Pancreas (tissue), 10 donors: ENCODE data around the gene CCDC196. TPM values are rescaled to one million over a fixed set of nuclear protein-coding genes. Genes with fewer than 3 reads are reported as not detected.
A peak's percentile ranks its signal among the peaks of the same experiment; 100 is the strongest.

Experiments
- ATAC-seq, 4 donors: fragments of 200-7000 bp; cut with Tn5 transposase; one replicate each; pipeline versions ENCODE4 v1.8.0 to v1.9.1; 2020; ENCODE audit warnings: mild to moderate bottlenecking in 4 of 4, moderate library complexity in 4 of 4
- DNase-seq, 6 donors: peaks; one replicate each; pipeline ENCODE4 v3.0.0-alpha.2; 2020
- FAIRE-seq: peaks from 2 replicates; lab custom pipeline; 2012; peaks lifted over from hg19 to GRCh38; lab: Jason Lieb, UNC
- H3K27ac ChIP-seq, 4 donors: fragments of 200-600 bp; sonication (generic); 1 replicate in 3 of 4; 2 replicates in 1 of 4; pipeline versions ENCODE4 v1.5.0 to v1.8.0; 2020
- H3K27me3 ChIP-seq, 4 donors: fragments of 200-600 bp; one replicate each; pipeline ENCODE4 v1.8.0; 2021
- H3K36me3 ChIP-seq, 3 donors: fragments of 200-600 bp; sonication (generic) in 1 of 3; one replicate each; pipeline versions ENCODE4 v1.5.0 to v1.8.0; 2020 to 2021
- H3K4me1 ChIP-seq, 3 donors: fragments of 200-600 bp; one replicate each; pipeline ENCODE4 v1.8.0; 2021
- H3K4me3 ChIP-seq, 4 donors: fragments of 200-600 bp; sonication (generic) in 2 of 4; one replicate each; pipeline versions ENCODE4 v1.5.0 to v1.8.0; 2020 to 2021
- H3K9me3 ChIP-seq, 4 donors: fragments of 200-600 bp; one replicate each; pipeline ENCODE4 v1.8.0; 2021
- CTCF ChIP-seq, 4 donors: fragments of 200-600 bp; sonication (generic) in 3 of 4; IDR thresholded peaks; one replicate each; pipeline versions ENCODE4 v1.5.0 to v1.8.0; 2021; ENCODE audit warnings: antibody characterized with exemption in 4 of 4
- WGBS, 2 donors: extraction: QIAGEN DNeasy Blood & Tissue Kit; methylation state at CpG; one replicate each; pipeline ENCODE4 v1.1.7; 2013; 5-methylcytosine and 5-hydroxymethylcytosine counted together
- intact Hi-C, 3 donors: fragments of 100-400 bp; cut with DNase I; formaldehyde crosslinking; loops; one replicate each; pipeline versions ENCODE4 v1.11.1 to v1.14.2; 2022
- polyA plus RNA-seq, 2 donors: library from polyadenylated mRNA; stranded (reverse); fragments of 200-250 nt; gene quantifications; one replicate each; pipeline ENCODE4 v1.2.3, GENCODE V29; 2013
- total RNA-seq, 6 donors: library from RNA; stranded (reverse); fragmentation: NEBNext Ultra II Directional in 4 of 6; extraction: Animal tissue kit (Norgen Biotek cat#: 25700) in 4 of 6; gene quantifications; one replicate each; pipeline versions ENCODE4 v1.2.1 to v1.2.4, GENCODE V29; 2021 to 2023
- donor health status: healthy with polysubstance abuse.
- donor health status: DM: no; HTN: no; CAD: no; lungs with moderate emphysema.
- donor health status: DM: no; HTN: no; CAD: no.
- donor health status: control.
- donor health status: control.
- donor health status: Bipolar disorder and iron deficiency.
- donor health status: DM: yes; HTN: yes; CAD: no.
- donor health status: DM: no; HTN: no; CAD: no.
- donor health status: DM: no; HTN: no; CAD: no.
- donor health status: DM: yes; HTN: yes; CAD: no.

CCDC196 gene
- total and polyA plus RNA-seq, 8 donors = 0.43 to 6.6 (median 1.4) TPM; not detected in 2

- no peak for TF ChIP-seq CTCF (IDR thresholded peaks at IDR 0.05)
- Histone ChIP-seq H3K4me1 (peaks cover 5 to 23% (median 15%) of the 10 kb centered on the region in 3 donors), H3K27ac (peak overlapping the region; percentile 78 to 96 (median 89)), H3K27me3 (no peaks in the 10 kb centered on the region), H3K9me3 (no peaks in the 10 kb centered on the region), H3K36me3 (no peaks in the 10 kb centered on the region), H3K4me3 (peak overlapping the region; percentile 86 to 97 (median 92))
- WGBS, 2 donors = 0 to 1% methylated on average over 45 to 57 of the region's 57 CpGs
- DNase-seq (peak; percentile 30 to 83 (median 59)), FAIRE-seq (no peak), ATAC-seq (peak; percentile 14 to 33 (median 26))
- intact Hi-C loops = no loop called here
Observed at GRCh38 chr14:66508846-66509621, 22.9 kb downstream of the CCDC196 start.

GRCh38 chr14:66509874-66510273, 23.7 kb downstream of the CCDC196 start:
- FAIRE-seq (no peak), DNase-seq (no peak), ATAC-seq (no peak)
- WGBS, 2 donors = 29 to 42% methylated on average over 4 of the region's 4 CpGs
- intact Hi-C loops = no loop called here
- peak overlapping the region in 3 of 4 donors; percentile 90 to 97 (median 94) for H3K4me3 ChIP-seq
- H3K27me3 ChIP-seq = no peaks in the 10 kb centered on the region
- peaks cover 5 to 20% (median 15%) of the 10 kb centered on the region in 3 donors for H3K4me1 ChIP-seq
- no peak overlapping the region for H3K27ac ChIP-seq
- H3K36me3 ChIP-seq = no peaks in the 10 kb centered on the region
- no peaks in the 10 kb centered on the region for H3K9me3 ChIP-seq
- no peak for TF ChIP-seq CTCF (IDR thresholded peaks at IDR 0.05)

- Histone ChIP-seq H3K36me3 (no peaks in the 10 kb centered on the region), H3K4me1 (peaks cover 5 to 20% (median 15%) of the 10 kb centered on the region in 3 donors), H3K27ac (no peak overlapping the region), H3K9me3 (no peaks in the 10 kb centered on the region), H3K27me3 (no peaks in the 10 kb centered on the region), H3K4me3 (no peak overlapping the region)
- no peak for ATAC-seq
- intact Hi-C loops = no loop called here
- FAIRE-seq = peak; percentile 72
- WGBS, 2 donors = 81 to 90% methylated on average over 1 of the region's 1 CpG
- no peak for TF ChIP-seq CTCF (IDR thresholded peaks at IDR 0.05)
- DNase-seq = no peak
Observed at GRCh38 chr14:66511849-66512248, 25.7 kb downstream of the CCDC196 start.

GRCh38 chr14:66514213-66514612, 28.0 kb downstream of the CCDC196 start:
- no peak for TF ChIP-seq CTCF (IDR thresholded peaks at IDR 0.05)
- WGBS, 2 donors = 89 to 94% methylated on average over 2 of the region's 2 CpGs
- intact Hi-C loops = no loop called here
- H3K4me3 ChIP-seq = no peak overlapping the region
- no peaks in the 10 kb centered on the region for H3K9me3 ChIP-seq
- FAIRE-seq = no peak
- H3K27ac ChIP-seq = no peak overlapping the region
- no peaks in the 10 kb centered on the region for H3K27me3 ChIP-seq
- DNase-seq = no peak
- no peak for ATAC-seq
- H3K4me1 ChIP-seq = peaks cover 5 to 20% (median 15%) of the 10 kb centered on the region in 3 donors
- H3K36me3 ChIP-seq = no peaks in the 10 kb centered on the region

GRCh38 chr14:66530526-66530925, 44.4 kb downstream of the CCDC196 start:
- WGBS, 2 donors = 96% methylated on average over 9 of the region's 9 CpGs
- no peak for FAIRE-seq

More at GRCh38 chr14:66530526-66530925, 44.4 kb downstream of the CCDC196 start:
- H3K27me3 ChIP-seq = no peaks in the 10 kb centered on the region
- intact Hi-C loops = no loop called here
- no peaks in the 10 kb centered on the region for H3K36me3 ChIP-seq
- no peaks in the 10 kb centered on the region for H3K9me3 ChIP-seq
- no peak for TF ChIP-seq CTCF (IDR thresholded peaks at IDR 0.05)
- DNase-seq = no peak
- H3K27ac ChIP-seq = no peak overlapping the region
- no peaks in the 10 kb centered on the region for H3K4me1 ChIP-seq
- ATAC-seq = no peak
- no peak overlapping the region for H3K4me3 ChIP-seq
